ENCODE data around the gene ATRN.
"Not testable (repeated sequence)": the region's sequence is repeated elsewhere in the genome, so short reads cannot be mapped to it uniquely, and the experiment has no call there.

The ATRN gene

DNA sequence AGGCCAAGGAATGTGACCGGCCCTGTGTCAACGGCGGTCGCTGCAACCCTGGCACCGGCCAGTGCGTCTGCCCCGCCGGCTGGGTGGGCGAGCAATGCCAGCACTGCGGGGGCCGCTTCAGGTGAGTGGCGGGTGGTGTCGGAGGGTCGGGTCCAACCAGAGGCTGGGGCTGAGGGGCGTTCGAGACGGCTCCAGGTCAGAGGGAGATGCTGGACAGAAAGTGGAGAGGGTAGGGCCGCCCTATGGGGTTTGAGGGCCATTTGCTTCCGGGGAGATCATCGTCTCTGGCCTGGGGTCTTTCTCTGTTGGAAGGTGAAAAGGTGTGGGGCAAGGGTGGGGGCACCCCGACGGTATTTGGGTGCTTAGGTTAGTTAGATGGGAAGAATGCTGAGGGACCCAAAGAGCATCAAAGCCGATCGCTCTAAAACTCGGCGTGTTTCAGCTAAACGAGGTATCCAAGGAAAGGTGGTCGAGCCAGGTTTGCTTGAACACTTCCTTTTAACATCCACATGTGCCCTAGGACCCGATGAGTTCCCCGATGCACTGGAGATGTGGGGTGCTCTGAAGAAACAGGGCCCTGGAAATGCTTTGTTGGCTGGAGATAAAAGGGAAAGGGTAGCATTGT, 691 bp downstream of the ATRN start:
- DNase-seq = no peak

DNA sequence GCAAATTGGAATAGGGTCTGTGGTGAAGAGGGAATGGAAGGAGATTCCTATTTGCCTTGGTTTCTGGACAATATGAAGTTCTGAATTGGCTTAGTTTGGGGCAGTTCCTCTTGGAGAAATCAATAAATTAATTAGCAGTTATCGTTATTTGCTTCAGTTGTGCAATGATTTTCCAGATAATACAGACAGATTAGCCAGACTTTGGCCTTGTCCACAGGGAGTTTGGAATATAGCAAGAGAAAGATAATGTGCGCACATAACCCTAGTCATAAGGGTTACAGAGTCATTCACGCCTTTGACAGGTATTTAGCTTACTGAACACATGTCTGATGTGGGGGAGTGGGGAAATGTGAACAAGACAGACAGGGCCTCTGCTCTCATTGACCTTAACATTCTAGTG, 1.3 kb downstream of the ATRN start:
- DNase-seq = no peak

DNA sequence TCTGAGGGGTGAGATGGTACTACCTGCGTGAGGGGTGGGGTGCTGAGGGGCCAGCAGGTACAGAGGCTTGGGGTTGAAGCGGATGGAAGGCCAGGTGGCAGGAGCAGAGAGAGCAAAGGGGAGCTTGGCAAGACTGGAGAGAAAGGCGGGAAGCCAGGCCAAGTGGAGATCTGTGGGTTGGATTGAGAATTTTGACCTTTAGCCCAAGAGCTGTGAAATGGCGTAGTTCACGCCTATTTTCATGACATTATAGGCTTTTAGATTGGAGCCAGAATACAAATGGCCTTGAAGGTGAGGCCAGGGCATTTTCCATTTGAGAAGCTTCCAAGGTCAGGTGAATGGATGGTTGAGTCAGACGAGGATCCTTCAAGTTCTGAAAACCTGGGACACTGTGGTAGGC, 2.5 kb downstream of the ATRN start:
- no peak for DNase-seq

DNA sequence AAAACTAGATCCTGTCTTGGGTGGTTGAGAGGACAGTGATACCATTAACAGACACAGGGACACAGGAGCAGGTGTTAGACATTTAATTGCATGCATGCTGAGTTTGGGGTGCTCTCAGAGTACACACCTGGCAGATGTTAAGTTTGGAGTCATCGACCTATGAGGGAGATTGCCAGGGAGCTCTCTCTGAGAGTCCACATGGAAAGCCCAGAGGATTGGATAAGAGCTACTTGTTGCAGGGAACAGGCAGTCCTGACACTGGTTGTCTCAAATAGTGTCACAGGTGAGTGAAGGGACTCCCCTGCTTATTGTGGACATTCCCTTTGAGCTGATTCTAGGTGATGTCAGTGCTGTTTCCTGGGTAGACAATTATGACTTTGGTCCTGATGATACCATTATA, 3.1 kb downstream of the ATRN start:
- no peak for DNase-seq

DNA sequence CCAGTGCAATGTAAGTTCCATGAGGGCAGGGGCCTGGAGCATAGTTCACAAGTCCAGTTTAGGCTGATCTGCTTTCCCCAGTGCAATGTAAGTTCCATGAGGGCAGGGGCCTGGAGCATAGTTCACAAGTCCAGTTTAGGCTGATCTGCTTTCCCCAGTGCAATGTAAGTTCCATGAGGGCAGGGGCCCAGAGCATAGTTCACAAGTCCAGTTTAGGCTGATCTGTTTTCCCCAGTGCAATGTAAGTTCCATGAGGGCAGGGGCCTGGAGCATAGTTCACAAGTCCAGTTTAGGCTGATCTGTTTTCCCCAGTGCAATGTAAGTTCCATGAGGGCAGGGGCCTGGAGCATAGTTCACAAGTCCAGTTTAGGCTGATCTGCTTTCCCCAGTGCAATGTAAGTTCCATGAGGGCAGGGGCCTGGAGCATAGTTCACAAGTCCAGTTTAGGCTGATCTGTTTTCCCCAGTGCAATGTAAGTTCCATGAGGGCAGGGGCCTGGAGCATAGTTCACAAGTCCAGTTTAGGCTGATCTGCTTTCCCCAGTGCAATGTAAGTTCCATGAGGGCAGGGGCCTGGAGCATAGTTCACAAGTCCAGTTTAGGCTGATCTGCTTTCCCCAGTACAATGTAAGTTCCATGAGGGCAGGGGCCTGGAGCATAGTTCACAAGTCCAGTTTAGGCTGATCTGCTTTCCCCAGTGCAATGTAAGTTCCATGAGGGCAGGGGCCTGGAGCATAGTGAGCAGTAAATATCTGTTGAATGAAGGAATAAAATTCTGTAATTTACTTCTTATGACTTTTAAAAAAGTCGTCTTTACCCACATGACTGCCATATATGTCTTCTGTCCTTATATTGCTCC, 6.4 kb downstream of the ATRN start:
- DNase-seq = not testable (repeated sequence)

DNA sequence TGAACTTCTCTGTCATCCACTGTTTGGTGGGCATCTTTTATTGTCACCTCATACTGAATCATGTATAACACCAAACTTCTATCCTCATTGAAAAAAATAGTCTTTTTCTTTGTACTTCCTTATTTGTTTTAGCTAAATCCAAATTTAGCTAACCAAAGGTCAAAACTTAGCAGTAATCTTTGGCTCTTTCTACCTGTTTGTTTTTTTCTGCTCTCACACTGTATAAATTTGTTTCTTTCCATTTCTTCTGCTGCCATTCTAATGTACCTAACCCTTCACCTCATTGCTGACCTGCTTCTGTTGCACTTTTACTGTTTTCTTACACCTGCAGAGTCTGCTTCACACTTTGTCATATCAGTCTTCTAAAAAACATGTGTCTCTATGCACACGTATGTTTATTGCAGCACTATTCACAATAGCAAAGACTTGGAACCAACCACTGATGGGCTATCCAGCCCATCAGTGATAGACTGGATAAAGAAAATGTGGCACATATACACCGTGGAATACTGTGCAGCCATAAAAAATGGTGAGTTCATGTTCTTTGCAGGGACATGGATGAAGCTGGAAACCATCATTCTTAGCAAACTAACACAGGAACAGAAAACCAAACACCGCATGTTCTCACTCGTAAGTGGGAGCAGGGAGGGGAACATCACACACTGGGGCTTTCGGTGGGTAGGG, 7.2 kb downstream of the ATRN start:
- no peak for DNase-seq

DNA sequence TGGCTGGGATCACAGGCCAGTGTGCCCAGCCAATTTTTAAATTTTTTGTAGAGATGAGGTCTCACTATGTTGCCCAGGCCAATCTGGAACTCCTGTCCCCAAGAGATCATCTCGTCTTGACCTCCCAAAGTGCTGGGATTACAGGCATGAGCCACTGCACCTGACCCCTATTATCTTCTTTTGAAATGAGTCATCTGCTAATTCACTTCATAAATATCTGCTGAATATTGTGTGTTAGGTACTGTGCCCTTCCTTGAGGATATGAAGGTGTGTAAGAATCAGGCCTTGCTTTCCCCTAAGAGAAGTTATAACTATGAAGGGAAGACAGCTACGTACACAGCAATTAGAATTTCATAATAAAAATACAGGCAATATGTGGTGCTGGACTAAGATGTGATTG, 8.2 kb downstream of the ATRN start:
- DNase-seq = no peak

DNA sequence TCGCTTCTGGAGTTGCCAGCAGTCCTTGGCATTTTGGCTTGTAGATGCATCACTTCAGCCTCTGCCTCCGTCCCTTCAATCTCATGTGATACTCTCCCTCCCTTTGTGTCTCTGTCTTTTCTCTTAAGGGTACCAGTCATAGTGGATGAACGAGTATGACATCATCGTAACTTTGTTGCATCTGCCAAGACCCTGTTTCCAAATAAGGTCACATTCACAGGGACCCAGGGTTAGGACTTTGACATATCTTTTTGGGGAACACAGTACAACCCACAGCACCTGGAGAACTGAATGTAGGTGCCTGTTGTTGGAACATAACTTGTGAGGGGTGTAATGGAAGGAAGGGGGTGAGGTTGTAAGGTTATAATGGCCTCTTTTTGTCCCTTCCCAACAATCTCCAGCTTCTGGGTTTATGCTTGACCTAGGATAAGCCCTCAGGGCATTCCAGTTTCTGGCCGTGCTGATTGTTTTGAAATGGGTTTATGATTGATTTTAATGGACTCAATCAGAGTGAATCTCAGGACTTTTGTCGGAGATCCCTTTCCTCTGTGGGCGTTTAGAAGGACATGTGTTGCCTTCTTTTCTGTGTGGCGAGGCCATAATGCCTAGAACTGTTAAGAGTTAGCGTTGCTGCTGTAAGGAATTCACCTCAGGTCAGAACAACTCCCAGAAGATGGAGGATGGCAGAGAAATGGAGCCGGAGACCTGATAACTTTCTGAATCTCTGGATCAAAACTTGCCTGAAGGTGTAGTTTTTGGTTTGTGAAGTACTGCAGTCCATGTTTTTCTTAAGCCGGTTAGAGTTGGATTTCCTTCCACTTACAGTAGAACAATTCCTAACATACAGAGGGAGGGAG, 9.2 kb downstream of the ATRN start:
- no peak for DNase-seq

DNA sequence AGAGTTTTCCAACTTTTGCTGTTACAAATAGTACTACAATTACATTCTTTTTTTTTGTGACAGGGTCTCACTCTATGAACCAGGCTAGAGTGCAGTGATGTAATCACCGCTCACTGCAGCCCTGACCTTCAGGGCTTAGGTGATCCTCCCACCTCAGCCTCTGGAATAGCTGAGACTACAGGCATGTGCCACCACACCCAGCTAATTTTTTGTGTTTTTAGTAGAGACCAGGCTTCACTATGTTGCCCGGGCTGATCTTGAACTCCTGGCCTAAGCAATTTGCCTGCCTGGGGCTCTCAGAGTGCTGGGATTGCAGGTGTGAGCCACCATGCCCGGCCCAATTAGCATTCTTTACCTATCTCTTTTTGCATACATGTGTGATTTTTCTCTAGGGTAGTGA, 12.5 kb downstream of the ATRN start:
- DNase-seq = no peak

DNA sequence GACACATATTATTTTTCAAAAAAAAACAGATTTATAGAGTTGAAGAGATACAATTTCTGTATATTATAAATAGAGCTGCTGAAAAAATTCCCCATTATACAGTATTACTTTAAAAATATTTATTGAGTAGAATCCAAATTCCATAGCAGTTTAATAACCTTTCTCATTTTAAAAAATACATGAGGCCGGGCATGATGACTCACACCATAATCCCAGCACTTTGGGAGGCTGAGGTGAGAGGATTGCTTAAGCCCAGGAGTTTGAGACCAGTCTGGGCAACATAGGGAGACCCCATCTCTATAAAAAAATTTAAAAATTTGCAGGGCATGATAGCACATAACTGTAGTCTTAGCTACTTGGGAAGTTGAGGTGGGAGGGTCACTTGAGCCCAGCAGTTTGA, 13.0 kb downstream of the ATRN start:
- no peak for DNase-seq

DNA sequence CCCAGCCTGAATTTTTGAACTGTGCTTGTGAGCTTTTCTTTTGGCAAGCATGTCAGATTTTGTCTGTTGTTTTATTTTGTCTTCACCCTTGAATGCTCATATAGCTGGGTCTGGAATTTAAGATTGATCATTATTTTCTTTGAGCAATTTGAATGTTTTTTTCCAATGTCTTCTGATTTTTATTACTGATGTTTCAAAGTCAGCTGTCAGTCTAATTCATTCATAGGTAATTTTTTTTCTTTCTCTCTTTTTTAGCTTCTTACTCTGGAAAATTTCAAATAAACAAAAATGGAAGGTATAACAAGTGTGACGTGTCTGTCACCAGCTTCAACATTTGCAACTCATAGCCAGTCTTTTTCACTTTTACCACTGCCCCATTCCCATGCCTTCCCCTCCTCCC, 15.1 kb downstream of the ATRN start:
- DNase-seq = no peak

DNA sequence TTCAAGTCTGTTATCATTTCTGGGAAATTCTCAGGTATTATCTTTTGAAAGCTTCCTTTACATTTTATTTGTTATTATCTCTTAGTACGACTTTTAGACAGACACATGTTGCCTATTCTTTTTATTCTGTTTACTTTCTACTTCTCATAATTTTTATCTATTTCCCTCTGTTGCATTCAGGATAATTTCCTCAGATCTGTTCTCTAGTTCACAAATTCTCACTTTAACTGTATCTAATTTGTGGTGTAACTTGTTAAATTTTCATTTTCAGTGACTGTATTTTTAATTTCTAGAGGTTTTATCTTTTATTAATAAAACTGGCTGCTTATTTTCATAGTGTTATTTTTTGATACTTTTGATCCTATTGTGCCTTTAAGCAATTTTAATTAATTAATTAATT, 16.0 kb downstream of the ATRN start:
- DNase-seq = no peak

DNA sequence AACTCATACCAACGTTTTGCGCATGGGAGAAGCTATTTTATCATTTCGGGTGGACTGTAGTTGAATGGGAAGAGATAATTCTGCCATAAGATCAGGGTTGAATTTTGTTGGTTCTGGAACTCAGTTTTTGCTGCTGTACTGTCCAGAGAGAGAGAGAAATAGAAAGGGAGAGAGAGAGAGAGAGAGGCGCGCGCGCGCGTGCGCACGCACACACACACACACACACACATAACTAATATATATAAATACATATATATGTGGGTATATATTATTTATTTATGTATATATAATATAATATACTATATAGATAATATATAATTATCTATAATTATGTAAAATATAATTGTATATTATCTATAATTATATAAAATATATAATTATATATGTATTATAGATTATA, 21.9 kb downstream of the ATRN start:
- DNase-seq = no peak

DNA sequence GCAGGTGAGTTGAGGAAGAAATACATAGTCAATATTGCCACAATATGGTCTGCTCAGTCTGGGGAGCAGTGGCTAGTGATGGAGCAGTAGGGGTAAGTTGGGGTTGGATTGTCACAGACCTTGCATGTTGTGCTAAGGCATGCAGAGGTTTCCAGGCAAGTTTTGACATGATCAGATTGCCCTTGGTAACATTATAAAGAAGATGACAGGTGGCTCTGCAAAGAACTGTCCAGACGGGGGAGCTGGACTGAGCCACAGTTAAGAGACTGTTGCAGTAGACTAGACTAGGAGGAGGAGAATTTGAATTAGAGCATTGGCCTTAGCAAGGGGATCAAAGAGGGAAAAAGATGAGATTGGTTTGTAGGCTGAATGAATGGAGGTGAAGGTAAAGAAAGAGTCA, 23.4 kb downstream of the ATRN start:
- no peak for DNase-seq

DNA sequence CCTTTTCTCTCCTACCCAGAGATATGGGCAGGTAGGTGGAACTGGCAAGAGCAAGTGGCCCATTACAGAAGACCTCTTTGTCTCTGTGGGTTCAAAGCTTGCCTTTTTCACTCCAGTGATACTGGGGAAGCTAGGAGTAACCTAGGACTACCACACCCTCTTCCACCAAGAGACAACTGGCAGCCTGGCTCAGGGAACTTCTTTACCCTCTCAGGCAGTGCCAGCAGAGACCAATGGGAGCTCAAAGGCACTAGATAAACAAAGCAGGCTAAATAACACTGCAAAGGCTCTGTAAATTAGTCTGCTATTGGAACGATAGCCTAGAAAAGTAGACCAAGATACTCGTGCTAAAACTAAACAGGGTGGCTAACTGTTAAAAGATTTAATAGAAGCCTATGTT, 32.1 kb downstream of the ATRN start:
- DNase-seq = no peak

DNA sequence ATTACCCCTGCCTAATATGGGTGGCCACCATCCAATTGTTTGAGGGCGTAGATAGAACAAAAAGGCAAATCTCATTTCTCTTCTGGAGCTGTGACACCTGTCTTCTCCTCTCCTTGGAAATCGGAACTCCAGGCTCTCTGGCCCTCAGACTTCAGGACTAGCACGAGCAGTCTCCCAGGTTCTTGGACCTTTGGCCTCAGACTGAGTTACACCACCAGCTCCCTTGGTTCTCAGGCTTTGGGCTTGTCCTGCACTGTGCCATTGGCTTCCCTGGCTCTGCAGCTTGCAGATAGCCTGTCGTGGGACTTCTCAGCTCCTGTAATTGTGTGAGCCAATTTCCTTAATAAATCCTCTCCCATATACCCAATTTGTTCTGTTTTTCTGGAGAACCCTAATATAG, 34.3 kb downstream of the ATRN start:
- DNase-seq = no peak

DNA sequence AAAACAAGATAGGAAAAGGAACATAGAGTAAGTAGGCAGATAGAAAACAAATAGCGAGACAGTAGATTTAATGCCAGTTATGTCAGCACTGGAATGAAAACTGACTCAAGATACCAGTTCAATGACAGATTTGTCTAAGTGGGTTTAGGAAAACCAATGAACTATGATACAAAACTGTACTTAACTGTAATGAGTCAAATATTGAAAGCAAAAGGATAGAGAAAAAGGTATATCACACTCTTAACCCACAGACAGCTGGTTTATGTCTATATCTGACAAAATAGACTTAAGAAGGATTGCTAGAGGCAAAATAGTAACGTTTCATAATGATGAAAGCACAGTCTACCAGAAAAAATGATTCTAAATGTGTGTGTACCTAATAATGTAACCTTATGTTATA, 38.2 kb downstream of the ATRN start:
- DNase-seq = no peak

DNA sequence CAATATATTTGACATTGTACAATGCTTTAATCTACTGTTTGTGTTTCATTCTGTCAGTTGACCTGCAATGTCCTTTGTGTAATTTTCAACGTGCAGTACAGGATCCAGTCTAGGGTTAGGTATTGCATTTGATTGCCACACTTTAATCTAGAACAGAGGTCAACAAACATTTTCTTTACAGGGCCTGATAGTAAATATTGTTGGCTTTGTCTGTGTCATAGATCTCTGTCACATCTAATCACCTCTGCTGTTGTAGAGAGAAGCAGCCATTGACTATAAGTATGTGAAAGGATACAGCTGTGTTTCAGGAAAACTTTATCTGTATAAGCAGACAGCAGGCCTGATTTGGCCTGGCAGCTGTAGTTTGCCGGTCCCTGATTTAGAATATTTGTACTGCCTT, 39.3 kb downstream of the ATRN start:
- no peak for DNase-seq

DNA sequence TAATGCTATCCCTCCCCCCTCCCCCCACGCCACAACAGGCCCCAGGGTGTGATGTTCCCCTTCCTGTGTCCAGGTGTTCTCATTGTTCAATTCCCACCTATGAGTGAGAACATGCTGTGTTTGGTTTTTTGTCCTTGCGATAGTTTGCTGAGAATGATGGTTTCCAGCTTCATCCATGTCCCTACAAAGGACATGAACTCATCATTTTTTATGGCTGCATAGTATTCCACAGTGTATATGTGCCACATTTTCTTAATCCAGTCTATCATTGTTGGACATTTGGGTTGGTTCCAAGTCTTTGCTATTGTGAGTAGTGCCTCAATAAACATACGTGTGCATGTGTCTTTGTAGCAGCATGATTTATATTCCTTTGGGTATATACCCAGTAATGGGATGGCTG, 41.4 kb downstream of the ATRN start:
- DNase-seq = not testable (repeated sequence)

DNA sequence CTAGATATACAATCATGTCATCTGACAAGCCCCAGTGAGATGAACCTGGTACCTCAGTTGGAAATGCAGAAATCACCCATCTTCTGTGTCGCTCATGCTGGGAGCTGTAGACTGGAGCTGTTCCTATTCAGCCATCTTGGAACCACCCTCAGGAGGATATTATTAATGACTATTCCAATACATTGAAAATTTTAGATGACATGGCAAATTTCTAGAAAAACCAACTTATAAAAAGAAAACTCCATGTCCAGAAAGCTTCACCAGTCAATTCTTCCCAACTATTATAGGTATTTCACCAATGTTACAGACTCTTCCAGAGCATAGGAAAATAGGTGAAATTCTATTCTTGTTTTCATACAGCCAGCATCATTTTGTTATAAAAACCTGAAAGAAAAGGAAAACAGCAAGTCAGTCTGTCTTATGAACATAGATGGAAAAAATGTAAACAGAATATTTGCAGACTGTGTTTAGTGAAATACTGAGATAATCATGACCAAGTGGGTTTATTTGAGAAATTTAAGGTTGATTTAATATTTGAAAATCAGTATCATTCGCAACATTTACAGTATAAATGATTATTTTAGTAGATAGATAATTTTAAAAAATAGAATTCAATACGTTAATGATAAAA, 43.3 kb downstream of the ATRN start:
- no peak for DNase-seq

DNA sequence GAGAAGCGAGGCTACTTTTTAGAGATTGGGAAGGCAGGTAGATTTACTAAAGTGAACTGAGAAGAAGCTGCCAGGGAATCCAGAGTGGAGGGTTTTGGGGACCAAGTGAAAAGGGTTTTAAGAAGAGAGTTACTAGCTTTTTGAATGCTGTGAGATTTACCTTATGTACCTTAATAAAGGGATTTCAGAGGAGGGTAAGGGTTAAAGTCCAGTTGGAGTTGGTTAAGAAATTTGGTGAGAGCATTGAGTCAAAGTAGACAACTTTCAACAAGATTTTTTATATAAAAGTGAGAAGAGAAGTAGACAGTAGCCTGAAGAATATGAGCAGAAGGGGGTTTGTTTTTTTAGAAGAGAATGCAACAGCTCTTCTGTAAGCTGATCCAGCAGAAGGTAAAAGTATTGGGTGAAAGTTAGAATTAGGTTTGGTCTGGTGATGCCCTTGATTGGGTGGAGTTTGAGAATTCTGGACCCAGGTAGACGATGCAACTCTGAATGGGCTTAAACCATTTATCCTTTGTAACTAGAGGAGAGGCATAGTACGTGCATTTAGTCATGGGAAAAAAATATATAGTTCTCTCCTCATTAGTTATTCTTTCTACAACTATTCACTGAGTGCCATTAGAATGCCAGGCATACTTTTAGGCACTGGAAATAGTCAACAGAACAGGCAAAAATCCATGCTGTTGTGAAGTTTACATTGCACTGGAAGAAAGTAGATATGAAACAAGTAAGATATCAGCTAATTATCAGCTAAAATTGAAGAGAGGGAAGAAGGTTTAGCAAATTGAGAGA, 44.8 kb downstream of the ATRN start:
- no peak for DNase-seq
